Aorta (tissue), 5 donors: Measurements from ENCODE around the gene TNS1. TPM values are rescaled to one million over a fixed set of nuclear protein-coding genes. Genes with fewer than 3 reads are reported as not detected.

Source experiments
- ATAC-seq: fragments of 200-7000 bp; cut with Tn5 transposase; one replicate; pipeline ENCODE4 v1.9.1; 2022; ENCODE audit warnings: moderate library complexity; ENCODE audit not compliant: low FRiP score
- DNase-seq, 2 donors: peaks; one replicate each; pipeline ENCODE4 v3.0.0-alpha.2; 2020
- H3K27ac ChIP-seq, 2 donors: one replicate each; pipeline ENCODE4 v1.5.1; 2013; ENCODE audit warnings: low read length in 2 of 2, mild to moderate bottlenecking in 2 of 2, moderate library complexity in 2 of 2, control low read depth in 1 of 2, inconsistent platforms in 1 of 2, low read depth in 1 of 2
- H3K27me3 ChIP-seq, 2 donors: one replicate each; pipeline ENCODE4 v1.6.1; 2013; ENCODE audit warnings: control low read depth in 1 of 2, low read length in 1 of 2, mild to moderate bottlenecking in 1 of 2, moderate library complexity in 1 of 2; ENCODE audit not compliant: insufficient read depth in 2 of 2, control insufficient read depth in 1 of 2
- H3K36me3 ChIP-seq, 2 donors: one replicate each; pipeline ENCODE4 v1.6.1; 2013; ENCODE audit warnings: control low read depth in 1 of 2, low read length in 1 of 2, mild to moderate bottlenecking in 1 of 2; ENCODE audit not compliant: insufficient read depth in 2 of 2, control insufficient read depth in 1 of 2
- H3K4me1 ChIP-seq, 2 donors: one replicate each; pipeline ENCODE4 v1.6.1; 2013; ENCODE audit warnings: low read length in 2 of 2, control low read depth in 1 of 2, mild to moderate bottlenecking in 1 of 2, moderate library complexity in 1 of 2; ENCODE audit not compliant: insufficient read depth in 2 of 2, control insufficient read depth in 1 of 2
- H3K4me3 ChIP-seq, 2 donors: one replicate each; pipeline ENCODE4 v1.5.1; 2013; ENCODE audit warnings: low read length in 2 of 2, control low read depth in 1 of 2, mild to moderate bottlenecking in 1 of 2
- H3K9me3 ChIP-seq: one replicate; pipeline ENCODE4 v1.6.1; 2013; ENCODE audit warnings: mild to moderate bottlenecking, low read length; ENCODE audit not compliant: control insufficient read depth
- WGBS, 2 donors: extraction: QIAGEN DNeasy Blood & Tissue Kit; methylation state at CpG; one replicate each; pipeline ENCODE4 v1.1.7; 2013; 5-methylcytosine and 5-hydroxymethylcytosine counted together
- intact Hi-C, 2 donors: fragments of 100-400 bp; cut with DNase I; formaldehyde crosslinking; loops; one replicate each; pipeline versions ENCODE4 v1.14.2 to v1.15.0; 2022
- polyA plus RNA-seq, 2 donors: library from polyadenylated mRNA; stranded (reverse); fragments of 200-250 nt; gene quantifications; one replicate each; pipeline ENCODE4 v1.2.3, GENCODE V29; 2013
- total RNA-seq, 2 donors: library from RNA; stranded (reverse); fragmentation: NEBNext Ultra II Directional; extraction: Animal tissue kit (Norgen Biotek cat#: 25700); gene quantifications; one replicate each; pipeline ENCODE4 v1.2.1, GENCODE V29; 2021
- donor health status: healthy with polysubstance abuse.
- donor health status: Bipolar disorder and iron deficiency.
- donor health status: DM: no; HTN: no; CAD: no.
- donor health status: DM: no; HTN: no; CAD: no.
- donor health status: DM: yes; HTN: yes; CAD: no.

The TNS1 gene
- total and polyA plus RNA-seq, 4 donors: 303 to 1,949 (median 930) TPM

GRCh38 chr2:217946051-217946450 is 56.7 kb downstream of the TNS1 start:
- 72 to 73% methylated on average over 6 of the region's 6 CpGs for WGBS, 2 donors
- Histone ChIP-seq H3K27me3 (no peaks in the 10 kb centered on the region), H3K36me3 (no peaks in the 10 kb centered on the region), H3K27ac (no peak overlapping the region), H3K4me1 (no peaks in the 10 kb centered on the region), H3K4me3 (no peak overlapping the region), H3K9me3 (no peaks in the 10 kb centered on the region)
- ATAC-seq: no peak
- intact Hi-C loops: no loop called here
- DNase-seq: no peak

GRCh38 chr2:217945530-217945929 is 57.3 kb downstream of the TNS1 start:
- H3K4me1 ChIP-seq: no peaks in the 10 kb centered on the region
- no peak overlapping the region for H3K27ac ChIP-seq
- intact Hi-C loops: loop anchor here in 1 of 2 donors (2.0 kb wide), 1 partner anchor 43 kb away; no protein-coding TSS in a partner anchor
- DNase-seq (no peak), ATAC-seq (no peak)
- no peaks in the 10 kb centered on the region for H3K36me3 ChIP-seq
- WGBS, 2 donors: 58 to 70% methylated on average over 5 of the region's 5 CpGs
- no peaks in the 10 kb centered on the region for H3K27me3 ChIP-seq
- no peak overlapping the region for H3K4me3 ChIP-seq
- no peaks in the 10 kb centered on the region for H3K9me3 ChIP-seq

GRCh38 chr2:217944923-217945322 is 57.9 kb downstream of the TNS1 start:
- no peak overlapping the region for H3K4me3 ChIP-seq
- WGBS, 2 donors: 62 to 63% methylated on average over 8 of the region's 8 CpGs
- H3K27me3 ChIP-seq: no peaks in the 10 kb centered on the region
- no peaks in the 10 kb centered on the region for H3K36me3 ChIP-seq
- H3K27ac ChIP-seq: no peak overlapping the region
- ATAC-seq (no peak), DNase-seq (no peak)
- no peaks in the 10 kb centered on the region for H3K4me1 ChIP-seq
- H3K9me3 ChIP-seq: no peaks in the 10 kb centered on the region
- intact Hi-C loops: loop anchor here in 1 of 2 donors (2.0 to 5.0 kb wide), 2 partner anchors 43 to 44 kb away; no protein-coding TSS in a partner anchor

GRCh38 chr2:217944366-217944765 is 58.4 kb downstream of the TNS1 start:
- Histone ChIP-seq H3K36me3 (no peaks in the 10 kb centered on the region), H3K4me3 (peak overlapping the region; percentile 89 to 97), H3K4me1 (no peaks in the 10 kb centered on the region), H3K27ac (peak overlapping the region in 1 of 2 donors; percentile 43), H3K27me3 (no peaks in the 10 kb centered on the region), H3K9me3 (no peaks in the 10 kb centered on the region)
- no peak for DNase-seq
- ATAC-seq: no peak
- 12 to 24% methylated on average over 3 of the region's 3 CpGs for WGBS, 2 donors
- intact Hi-C loops: loop anchor here in 1 of 2 donors (2.0 to 5.0 kb wide), 2 partner anchors 42 to 44 kb away; no protein-coding TSS in a partner anchor

GRCh38 chr2:217943446-217944321 is 59.1 kb downstream of the TNS1 start:
- intact Hi-C loops: loop anchor here in 1 of 2 donors (2.0 to 5.0 kb wide), 2 partner anchors 41 to 45 kb away; no protein-coding TSS in a partner anchor
- Histone ChIP-seq H3K27me3 (no peaks in the 10 kb centered on the region), H3K27ac (peak overlapping the region; percentile 47 to 96), H3K4me1 (no peaks in the 10 kb centered on the region), H3K4me3 (peak overlapping the region; percentile 89 to 97), H3K9me3 (no peaks in the 10 kb centered on the region), H3K36me3 (no peaks in the 10 kb centered on the region)
- 1 to 2% methylated on average over 12 to 16 of the region's 16 CpGs for WGBS, 2 donors
- DNase-seq: peak; percentile 93 to 94
- ATAC-seq: peak; percentile 88

- intact Hi-C loops: loop anchor here in 1 of 2 donors (5.0 kb wide), 1 partner anchor 41 kb away; no protein-coding TSS in a partner anchor
- Histone ChIP-seq H3K9me3 (no peaks in the 10 kb centered on the region), H3K27me3 (no peaks in the 10 kb centered on the region), H3K27ac (peak overlapping the region; percentile 67 to 96), H3K36me3 (no peaks in the 10 kb centered on the region), H3K4me1 (no peaks in the 10 kb centered on the region), H3K4me3 (peak overlapping the region; percentile 89 to 97)
- DNase-seq (peak in 1 of 2 donors; percentile 76), ATAC-seq (no peak)
- 0 to 3% methylated on average over 3 of the region's 3 CpGs for WGBS, 2 donors
Measured at GRCh38 chr2:217942731-217943335, 60.0 kb downstream of the TNS1 start.

- H3K4me1 ChIP-seq: no peaks in the 10 kb centered on the region
- H3K36me3 ChIP-seq: no peaks in the 10 kb centered on the region
- H3K4me3 ChIP-seq: peak overlapping the region; percentile 89 to 97
- intact Hi-C loops: loop anchor here (1.0 to 5.0 kb wide), 3 partner anchors 40 to 47 kb away; no protein-coding TSS in a partner anchor
- H3K27ac ChIP-seq: peak overlapping the region; percentile 80 to 96
- peak; percentile 7 for ATAC-seq
- 7 to 8% methylated on average over 8 of the region's 8 CpGs for WGBS, 2 donors
- no peaks in the 10 kb centered on the region for H3K27me3 ChIP-seq
- DNase-seq: peak in 1 of 2 donors; percentile 72
- H3K9me3 ChIP-seq: no peaks in the 10 kb centered on the region
Measured at GRCh38 chr2:217941886-217942728, 60.7 kb downstream of the TNS1 start.

- H3K9me3 ChIP-seq: no peaks in the 10 kb centered on the region
- DNase-seq: peak in 1 of 2 donors; percentile 80
- 2 to 5% methylated on average over 11 of the region's 11 CpGs for WGBS, 2 donors
- H3K27ac ChIP-seq: peak overlapping the region; percentile 80 to 96
- H3K4me1 ChIP-seq: no peaks in the 10 kb centered on the region
- peak overlapping the region; percentile 89 to 97 for H3K4me3 ChIP-seq
- no peaks in the 10 kb centered on the region for H3K36me3 ChIP-seq
- ATAC-seq: no peak
- intact Hi-C loops: loop anchor here (1.0 to 5.0 kb wide), 3 partner anchors 39 to 47 kb away; no protein-coding TSS in a partner anchor
- H3K27me3 ChIP-seq: no peaks in the 10 kb centered on the region
Measured at GRCh38 chr2:217941339-217941738, 61.5 kb downstream of the TNS1 start.
